GM12878 (cell line): ENCODE data around the gene ABCB8. TPM values are rescaled to one million over a fixed set of nuclear protein-coding genes. Genes with fewer than 3 reads are reported as not detected.

Experiments
- ATAC-seq: fragments of 200-7000 bp; cut with Tn5 transposase; 3 replicates; pipeline ENCODE4 v1.9.1; 2020; ENCODE audit warnings: mild to moderate bottlenecking, moderate library complexity
- BruUV-seq: library from RNA; stranded (reverse); fragments of 400-500 nt; replicated peaks from 2 replicates; lab custom pipeline; 2021; lab: Mats Ljungman, UMichigan
- CTCF ChIA-PET: fragments of 300-600 bp; sonication (Branson Sonifier 250); formaldehyde crosslinking; extraction: SDS; loops from one replicate; lab custom pipeline; 2021; ENCODE audit warnings: inconsistent platforms; lab: Yijun Ruan, JAX
- POLR2A ChIA-PET: fragments of 350-600 bp; formaldehyde crosslinking; extraction: SDS; loops from one replicate; lab custom pipeline; 2021; ENCODE audit warnings: inconsistent platforms; lab: Charles Lee
- RAD21 ChIA-PET: fragments of 300-600 bp; sonication (Branson Sonifier 250); formaldehyde crosslinking; loops from one replicate; lab custom pipeline; 2023; ENCODE audit warnings: antibody characterized with exemption; ENCODE audit not compliant: unreplicated experiment; lab: Charles Lee
- SMC1A ChIA-PET: fragments of 300-600 bp; sonication (Branson Sonifier 250); formaldehyde crosslinking; loops from one replicate; lab custom pipeline; 2023; ENCODE audit not compliant: unreplicated experiment, uncharacterized antibody; lab: Charles Lee
- DNase-seq: peaks from one replicate; pipeline ENCODE4 v3.0.0-alpha.2; 2011; ENCODE audit warnings: low read depth, low spot score
- FAIRE-seq: peaks from 3 replicates; lab custom pipeline; 2011; peaks lifted over from hg19 to GRCh38; lab: Jason Lieb, UNC
- H2AFZ ChIP-seq: 2 replicates; pipeline ENCODE4 v1.6.0; 2011; ENCODE audit warnings: low read depth, low read length, control low read depth; ENCODE audit not compliant: control insufficient read depth
- H3K27ac ChIP-seq: 2 replicates; pipeline ENCODE4 v1.5.1; 2011; ENCODE audit warnings: control low read depth; ENCODE audit not compliant: control insufficient read depth, insufficient read depth
- H3K27me3 ChIP-seq, 2 experiments: replicated peaks in 1 of 2; 2 replicates each; pipeline versions ENCODE4 v1.6.0 to v1.6.1; 2011; ENCODE audit warnings: low read length in 1 of 2; ENCODE audit not compliant: control insufficient read depth in 2 of 2, insufficient read depth in 2 of 2
- H3K36me3 ChIP-seq, 2 experiments: 2 replicates each; pipeline ENCODE4 v1.5.1; 2011; ENCODE audit warnings: low read length in 1 of 2; ENCODE audit not compliant: control insufficient read depth in 2 of 2, insufficient read depth in 2 of 2
- H3K4me1 ChIP-seq: 2 replicates; pipeline ENCODE4 v1.6.1; 2011; ENCODE audit warnings: mild to moderate bottlenecking, low read length, moderate library complexity, mixed read lengths; ENCODE audit not compliant: control insufficient read depth, insufficient read depth
- H3K4me2 ChIP-seq: 2 replicates; pipeline ENCODE4 v1.6.0; 2011; ENCODE audit warnings: control low read depth; ENCODE audit not compliant: control insufficient read depth, insufficient read depth
- H3K4me3 ChIP-seq: fragments of 200-600 bp; sonication (generic); 2 replicates; pipeline ENCODE4 v1.5.1; 2016
- H3K79me2 ChIP-seq: 2 replicates; pipeline ENCODE4 v1.6.0; 2011; ENCODE audit warnings: low read length; ENCODE audit not compliant: control insufficient read depth, insufficient read depth
- H3K9ac ChIP-seq: 2 replicates; pipeline ENCODE4 v1.8.0; 2011; ENCODE audit warnings: low read length, control low read depth, mixed read lengths; ENCODE audit not compliant: control insufficient read depth, insufficient read depth
- H3K9me3 ChIP-seq: replicated peaks from 3 replicates; pipeline ENCODE4 v1.5.1; 2011; ENCODE audit warnings: mild to moderate bottlenecking, low read length; ENCODE audit not compliant: control insufficient read depth, insufficient read depth
- H4K20me1 ChIP-seq: 2 replicates; pipeline ENCODE4 v1.6.0; 2011; ENCODE audit not compliant: control insufficient read depth, insufficient read depth
- EGR1 ChIP-seq, 2 experiments: IDR thresholded peaks; 1 replicate in 1 of 2; 2 replicates in 1 of 2; pipeline ENCODE4 v1.6.1; 2011 to 2012; ENCODE audit warnings: low read depth in 2 of 2, low read length in 2 of 2, borderline replicate concordance in 1 of 2, mild to moderate bottlenecking in 1 of 2, moderate library complexity in 1 of 2
- JUNB ChIP-seq: IDR thresholded peaks from 2 replicates; pipeline ENCODE4 v1.6.1; 2016; ENCODE audit warnings: antibody characterized with exemption, mild to moderate bottlenecking
- JUND ChIP-seq: IDR thresholded peaks from 2 replicates; pipeline ENCODE4 v1.6.1; 2012; ENCODE audit warnings: low read depth, mild to moderate bottlenecking, low read length, improper control_type of control experiment, moderate library complexity
- MLLT1 ChIP-seq: fragments of 450-650 bp; IDR thresholded peaks from 2 replicates; pipeline ENCODE4 v1.6.1; 2016; ENCODE audit warnings: mild to moderate bottlenecking
- MTA2 ChIP-seq: fragments of 450-650 bp; IDR thresholded peaks from 2 replicates; pipeline ENCODE4 v1.6.1; 2016; ENCODE audit warnings: low read depth, mild to moderate bottlenecking, moderate library complexity
- NR2C1 ChIP-seq: fragments of 450-650 bp; IDR thresholded peaks from 2 replicates; pipeline ENCODE4 v1.6.1; 2017; ENCODE audit warnings: antibody characterized with exemption, mild to moderate bottlenecking, moderate library complexity
- NRF1 ChIP-seq: conservative IDR thresholded peaks from 2 replicates; pipeline ENCODE4 v1.6.1; 2011; ENCODE audit warnings: mild to moderate bottlenecking, low read depth, low read length, improper control_type of control experiment
- POU2F2 ChIP-seq: IDR thresholded peaks from 3 replicates; pipeline ENCODE4 v1.6.1; 2011; ENCODE audit warnings: low read depth, mild to moderate bottlenecking, low read length, borderline replicate concordance
- SMARCA5 ChIP-seq: fragments of 450-650 bp; IDR thresholded peaks from 2 replicates; pipeline ENCODE4 v1.6.1; 2017; ENCODE audit warnings: mild to moderate bottlenecking
- SPI1 ChIP-seq: IDR thresholded peaks from 2 replicates; pipeline ENCODE4 v1.6.1; 2011; ENCODE audit warnings: low read depth, mild to moderate bottlenecking, low read length, moderate library complexity, borderline replicate concordance; ENCODE audit not compliant: insufficient read depth
- STAT1 ChIP-seq: fragments of 450-650 bp; conservative IDR thresholded peaks from 2 replicates; pipeline ENCODE4 v1.6.1; 2014; ENCODE audit warnings: antibody characterized with exemption, mild to moderate bottlenecking
- TBL1XR1 ChIP-seq: IDR thresholded peaks from 2 replicates; pipeline ENCODE4 v1.6.1; 2012; ENCODE audit warnings: low read depth, low read length, improper control_type of control experiment
- ZNF384 ChIP-seq: IDR thresholded peaks from 2 replicates; pipeline ENCODE4 v1.6.1; 2012; ENCODE audit warnings: low read depth, mild to moderate bottlenecking, low read length, improper control_type of control experiment, borderline replicate concordance
- WGBS: methylation state at CpG from one replicate; pipeline ENCODE4 v1.1.6; 2016; ENCODE audit warnings: low lambda C conversion rate; ENCODE audit not compliant: insufficient replicate concordance, insufficient coverage; ENCODE audit errors: missing lambda C conversion rate; 5-methylcytosine and 5-hydroxymethylcytosine counted together
- in situ Hi-C: fragments of 300-500 bp; cut with MboI; formaldehyde crosslinking; loops from 9 replicates; pipeline ENCODE4 v1.14.3; 2018; ENCODE audit warnings: mixed read lengths
- intact Hi-C: fragments of 100-400 bp; cut with micrococcal nuclease; formaldehyde crosslinking; loops from one replicate; pipeline ENCODE4 v1.14.2; 2022; ENCODE audit not compliant: unreplicated experiment
- polyA plus RNA-seq, 11 experiments: library from polyadenylated mRNA; depleted of rRNA in 4 of 11; unstranded in 6 of 11; stranded (reverse) in 5 of 11; fragments of >200 nt; fragmentation: Nextera tagmentation in 4 of 11; fragmentation: Illumina TruSeq in 1 of 11; extraction: Ambion mirVana in 4 of 11; extraction: Trizol in 1 of 11; gene quantifications; 1 replicate in 1 of 11; 2 replicates in 10 of 11; pipeline versions ENCODE4 v1.2.1 to v1.2.3, GENCODE V29; 2011 to 2016; ENCODE audit warnings: inconsistent platforms in 2 of 11, missing spikeins in 2 of 11, low read depth in 1 of 11
- total RNA-seq, 4 experiments: library from RNA; depleted of rRNA in 3 of 4; stranded (reverse); fragments of >200 nt in 3 of 4; fragmentation: Illumina TruSeq in 1 of 4; extraction: Trizol in 1 of 4; gene quantifications; 2 replicates each; pipeline versions ENCODE4 v1.2.1 to v1.2.3, GENCODE V29; 2013 to 2021

ABCB8 gene
- total and polyA plus RNA-seq, 10 of the 15 experiments (the other 5 are each of a cell fraction or from before 2014, with no cell fraction given) = 0.77 to 34.8 (median 18.9) TPM

- CTCF ChIA-PET = no interaction called here
- SMC1A ChIA-PET = no interaction called here
- Histone ChIP-seq H3K4me2 (no peak overlapping the region), H3K4me3 (no peak overlapping the region), H3K4me1 (no peaks in the 10 kb centered on the region), H4K20me1 (no peaks in the 10 kb centered on the region), H3K9me3 (no peaks in the 10 kb centered on the region), H3K9ac (no peak overlapping the region), H3K27ac (no peak overlapping the region), H3K79me2 (no peaks in the 10 kb centered on the region), H3K27me3 (no peaks in the 10 kb centered on the region; a peak in 1 of 4 replicates), H2AFZ (no peak overlapping the region), H3K36me3 (no peaks in the 10 kb centered on the region)
- FAIRE-seq (no peak), DNase-seq (no peak), ATAC-seq (no peak)
- RAD21 ChIA-PET = no interaction called here
- intact Hi-C loops = no loop called here
- in situ Hi-C loops = no loop called here
- 68% methylated on average over 14 of the region's 14 CpGs for WGBS
- POLR2A ChIA-PET = no interaction called here
- BruUV-seq = no TSS peak
- no peak for TF ChIP-seq JUND
- TF ChIP-seq SPI1 = no peak
- no peak for TF ChIP-seq SMARCA5
- no peak for TF ChIP-seq JUNB
- no peak for TF ChIP-seq NRF1
- no peak for TF ChIP-seq MTA2
- TF ChIP-seq POU2F2 = no peak
- TF ChIP-seq STAT1 = no peak
- TF ChIP-seq TBL1XR1 = no peak
- TF ChIP-seq EGR1 (IDR thresholded peaks at IDR 0.05; ENCODE audit: borderline replicate concordance in 1 of 2, low read depth in 2 of 2, low read length in 2 of 2) = no peak
- no peak for TF ChIP-seq ZNF384
- no peak for TF ChIP-seq MLLT1
- TF ChIP-seq NR2C1 = no peak
Measured at GRCh38 chr7:151046603-151047573, 18.6 kb downstream of the ABCB8 start.
